HepG2 (cell line): Measurements from ENCODE around the gene HIPK2. TPM values are rescaled to one million over a fixed set of nuclear protein-coding genes. Genes with fewer than 3 reads are reported as not detected.

Experiments used
- ATRX ChIP-seq: sonication (generic); formaldehyde crosslinking; IDR thresholded peaks from 2 replicates; pipeline ENCODE4 v1.4.0; 2020; ENCODE audit warnings: missing genetic modification reagents, borderline replicate concordance
- BCLAF1 ChIP-seq: fragments of 450-650 bp; IDR thresholded peaks from 2 replicates; pipeline ENCODE4 v1.6.1; 2017; ENCODE audit warnings: mild to moderate bottlenecking
- BRD4 ChIP-seq: sonication (generic); formaldehyde crosslinking; IDR thresholded peaks from 2 replicates; pipeline ENCODE4 v1.4.0; 2020; ENCODE audit warnings: missing genetic modification reagents
- CHCHD3 ChIP-seq: sonication (generic); formaldehyde crosslinking; IDR thresholded peaks from 2 replicates; pipeline ENCODE4 v1.8.0; 2022; ENCODE audit warnings: mild to moderate bottlenecking, missing genetic modification reagents, moderate library complexity
- CREB1 ChIP-seq, 2 experiments: fragments of 450-650 bp in 1 of 2; IDR thresholded peaks; 2 replicates each; pipeline ENCODE4 v1.6.1; 2016 to 2017; ENCODE audit warnings: control low read depth in 1 of 2, mild to moderate bottlenecking in 1 of 2, missing compliant biosample characterization in 1 of 2, missing genetic modification characterization in 1 of 2
- ELF3 ChIP-seq: IDR thresholded peaks from 2 replicates; pipeline ENCODE4 v1.6.1; 2016; ENCODE audit warnings: missing genetic modification reagents, missing compliant biosample characterization
- GTF3A ChIP-seq: sonication (generic); formaldehyde crosslinking; conservative IDR thresholded peaks from 2 replicates; pipeline ENCODE4 v1.4.0; 2020; ENCODE audit warnings: mild to moderate bottlenecking, missing genetic modification reagents
- NFE2 ChIP-seq: sonication (generic); formaldehyde crosslinking; IDR thresholded peaks from 2 replicates; pipeline ENCODE4 v1.4.0; 2020; ENCODE audit warnings: missing genetic modification reagents
- NFYB ChIP-seq: sonication (generic); formaldehyde crosslinking; IDR thresholded peaks from 2 replicates; pipeline ENCODE4 v1.4.0; 2020; ENCODE audit warnings: missing genetic modification reagents
- PAX8 ChIP-seq: sonication (generic); formaldehyde crosslinking; IDR thresholded peaks from 2 replicates; pipeline ENCODE4 v1.8.0; 2022; ENCODE audit warnings: mild to moderate bottlenecking, missing genetic modification reagents, borderline replicate concordance
- RXRB ChIP-seq: IDR thresholded peaks from 2 replicates; pipeline ENCODE4 v1.6.1; 2016; ENCODE audit warnings: borderline replicate concordance, missing genetic modification reagents, missing compliant biosample characterization
- SIN3B ChIP-seq: fragments of 150-350 bp; IDR thresholded peaks from 2 replicates; pipeline ENCODE4 v1.6.1; 2014; ENCODE audit warnings: low read length
- SPEN ChIP-seq: sonication (generic); formaldehyde crosslinking; IDR thresholded peaks from 2 replicates; pipeline ENCODE4 v1.5.1; 2020; ENCODE audit warnings: low read depth, mild to moderate bottlenecking, missing genetic modification reagents
- ZIK1 ChIP-seq: sonication (generic); formaldehyde crosslinking; IDR thresholded peaks from 2 replicates; pipeline ENCODE4 v1.5.0; 2020; ENCODE audit warnings: mild to moderate bottlenecking, low read depth, missing genetic modification reagents, borderline replicate concordance
- ZNF263 ChIP-seq: sonication (generic); formaldehyde crosslinking; IDR thresholded peaks from 2 replicates; pipeline ENCODE4 v1.4.0; 2020; ENCODE audit warnings: missing genetic modification reagents
- ZNF530 ChIP-seq: sonication (generic); formaldehyde crosslinking; IDR thresholded peaks from 2 replicates; pipeline ENCODE4 v1.5.0; 2020; ENCODE audit warnings: low read depth, mild to moderate bottlenecking, missing genetic modification reagents
- ZNF589 ChIP-seq: sonication (generic); formaldehyde crosslinking; conservative IDR thresholded peaks from 2 replicates; pipeline ENCODE4 v1.8.0; 2022; ENCODE audit warnings: mild to moderate bottlenecking, moderate library complexity, missing genetic modification reagents
- ZNF598 ChIP-seq: sonication (generic); formaldehyde crosslinking; IDR thresholded peaks from 2 replicates; pipeline ENCODE4 v1.5.1; 2020; ENCODE audit warnings: mild to moderate bottlenecking, missing genetic modification reagents, borderline replicate concordance
- ZSCAN31 ChIP-seq: sonication (generic); formaldehyde crosslinking; IDR thresholded peaks from 2 replicates; pipeline ENCODE4 v1.5.0; 2020; ENCODE audit warnings: low read depth, mild to moderate bottlenecking, missing genetic modification reagents
- ZXDC ChIP-seq: sonication (generic); formaldehyde crosslinking; IDR thresholded peaks from 2 replicates; pipeline ENCODE4 v1.5.0; 2020; ENCODE audit warnings: mild to moderate bottlenecking, missing genetic modification reagents
- polyA plus RNA-seq, 8 experiments: library from polyadenylated mRNA; depleted of rRNA in 3 of 8; stranded (reverse) in 7 of 8; unstranded in 1 of 8; fragments of >200 nt; fragmentation: Illumina TruSeq in 4 of 8; extraction: Trizol in 4 of 8; gene quantifications; 2 replicates each; pipeline versions ENCODE4 v1.2.1 to v1.2.3, GENCODE V29; 2011 to 2016; ENCODE audit warnings: low read depth in 4 of 8, missing spikeins in 1 of 8, mixed read lengths in 1 of 8; ENCODE audit not compliant: insufficient read depth in 1 of 8
- total RNA-seq, 5 experiments: library from RNA; depleted of rRNA; stranded (reverse); fragments of >200 nt; fragmentation: Illumina TruSeq; extraction: Trizol; gene quantifications; 2 replicates each; pipeline ENCODE4 v1.2.3, GENCODE V29; 2016; ENCODE audit warnings: low read depth in 1 of 5
- TF ChIP-seq, protein P1 (sequence below), 2 experiments: sonication (generic) in 1 of 2; formaldehyde crosslinking in 1 of 2; IDR thresholded peaks; 2 replicates each; pipeline versions ENCODE4 v1.5.1 to v1.6.1; 2011 to 2020; ENCODE audit warnings: borderline replicate concordance in 1 of 2, low read depth in 1 of 2, low read length in 1 of 2, mild to moderate bottlenecking in 1 of 2, missing genetic modification reagents in 1 of 2, moderate library complexity in 1 of 2

HIPK2 gene
- total and polyA plus RNA-seq, 2 of the 13 experiments (the other 11 are each of a cell fraction or from before 2014, with no cell fraction given): 14.4 to 20.2 TPM

DNA sequence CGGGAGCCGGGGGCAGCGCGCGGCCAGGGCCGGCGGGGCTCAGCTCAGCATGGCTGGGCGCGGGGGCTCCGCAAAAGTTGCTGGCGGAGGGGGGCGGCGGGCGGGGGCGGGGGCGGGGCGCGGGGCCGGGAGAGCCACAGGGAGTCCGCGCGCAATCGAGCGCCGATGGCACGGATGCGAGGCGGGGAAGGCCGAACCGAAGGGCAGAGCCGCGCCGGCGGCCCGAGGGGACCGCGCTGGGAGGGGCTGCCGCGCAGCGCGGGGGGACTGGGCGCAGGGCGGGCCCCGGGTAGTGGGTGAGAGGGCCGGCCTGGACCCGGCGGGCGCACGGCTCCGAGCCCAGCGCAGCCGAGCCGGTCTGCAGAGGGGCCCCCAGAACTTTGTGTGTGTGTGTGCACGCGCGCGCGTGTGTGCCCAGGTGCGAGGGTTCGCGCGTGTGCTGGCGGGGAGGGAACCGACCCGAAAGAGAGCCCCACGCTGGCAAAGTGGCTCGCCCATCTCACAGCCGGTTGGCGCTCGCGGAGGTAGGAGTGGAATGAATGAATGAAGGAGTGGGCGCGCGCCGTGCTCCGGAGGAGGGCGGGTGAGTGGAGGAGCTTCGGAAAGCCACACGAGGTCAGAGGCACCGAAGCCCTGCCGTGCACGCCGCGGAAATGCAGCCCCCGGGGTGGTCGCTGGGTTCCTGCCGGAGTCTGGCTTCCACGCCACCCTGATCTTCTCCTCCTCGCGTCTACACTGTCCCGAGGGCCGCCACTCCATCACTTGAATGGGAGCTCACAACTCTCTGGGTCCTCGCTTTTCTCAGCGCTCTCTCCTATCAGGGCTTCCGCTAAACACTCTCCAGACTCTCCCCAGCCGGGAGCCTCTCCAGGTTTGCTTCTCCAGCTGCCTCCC is at the start of gene HIPK2 (continued):
- TF ChIP-seq ZXDC: 0 out of 2 replicates have a peak, but pooled peaks have one; percentile 39
- TF ChIP-seq ZIK1 (CRISPR knock-in tag): 0 out of 2 replicates have a peak, but pooled peaks have one; percentile 25
- no peak for TF ChIP-seq ZNF589
- no peak for TF ChIP-seq GTF3A (CRISPR knock-in tag)
- TF ChIP-seq CREB1 (IDR thresholded peaks at IDR 0.05): no peak
- no peak for TF ChIP-seq CREB1 (CRISPR knock-in tag; IDR thresholded peaks at IDR 0.05)
- 0 out of 2 replicates have a peak, but pooled peaks have one; percentile 46 for TF ChIP-seq ZNF263 (CRISPR knock-in tag)
- no peak for TF ChIP-seq BCLAF1
- no peak for TF ChIP-seq ZSCAN31
- no peak for TF ChIP-seq SPEN (CRISPR knock-in tag)
- no peak for TF ChIP-seq ELF3 (CRISPR knock-in tag)
- TF ChIP-seq BRD4 (CRISPR knock-in tag): no peak
- no peak; the same call in 1 of the 2 replicates for TF ChIP-seq ZNF598 (CRISPR knock-in tag)
- TF ChIP-seq, protein P1, sequence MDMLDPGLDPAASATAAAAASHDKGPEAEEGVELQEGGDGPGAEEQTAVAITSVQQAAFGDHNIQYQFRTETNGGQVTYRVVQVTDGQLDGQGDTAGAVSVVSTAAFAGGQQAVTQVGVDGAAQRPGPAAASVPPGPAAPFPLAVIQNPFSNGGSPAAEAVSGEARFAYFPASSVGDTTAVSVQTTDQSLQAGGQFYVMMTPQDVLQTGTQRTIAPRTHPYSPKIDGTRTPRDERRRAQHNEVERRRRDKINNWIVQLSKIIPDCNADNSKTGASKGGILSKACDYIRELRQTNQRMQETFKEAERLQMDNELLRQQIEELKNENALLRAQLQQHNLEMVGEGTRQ (IDR thresholded peaks at IDR 0.05; ENCODE audit: low read depth, low read length): no peak
- TF ChIP-seq, protein P1 (CRISPR knock-in tag; IDR thresholded peaks at IDR 0.05; ENCODE audit: borderline replicate concordance): no peak
- no peak for TF ChIP-seq ATRX (CRISPR knock-in tag)
- no peak for TF ChIP-seq NFYB (CRISPR knock-in tag)
- TF ChIP-seq CHCHD3 (CRISPR knock-in tag): no peak
- no peak for TF ChIP-seq NFE2
- TF ChIP-seq SIN3B: no peak
- no peak for TF ChIP-seq PAX8 (CRISPR knock-in tag)
- no peak for TF ChIP-seq RXRB (CRISPR knock-in tag)
- no peak for TF ChIP-seq ZNF530 (CRISPR knock-in tag)
